Panc1 (cell line): ENCODE data around the gene SLCO4A1.

ENCODE experiments used
- CTCF ChIP-seq: fragments of 450-650 bp; IDR thresholded peaks from 2 replicates; pipeline ENCODE4 v1.5.1; 2017; ENCODE audit warnings: mild to moderate bottlenecking
- TCF7L2 ChIP-seq: IDR thresholded peaks from 2 replicates; pipeline ENCODE4 v1.6.1; 2011; ENCODE audit warnings: mild to moderate bottlenecking, low read depth, low read length, inconsistent platforms

- TF ChIP-seq CTCF: no peak
- no peak for TF ChIP-seq TCF7L2
Observed at GRCh38 chr20:62686869-62687830, 44.8 kb downstream of the SLCO4A1 start.
